HG03280 (cell line): ENCODE measurements around the gene IL36G.
"Not testable (repeated sequence)": the region's sequence is repeated elsewhere in the genome, so short reads cannot be mapped to it uniquely, and the experiment has no call there.

ENCODE experiments used
- ATAC-seq: cut with Tn5 transposase; IDR thresholded peaks from one replicate; pipeline ENCODE4 v1.9.1; 2021; ENCODE audit warnings: mild to moderate bottlenecking, moderate library complexity; ENCODE audit not compliant: unreplicated experiment

The IL36G gene

GRCh38 chr2:112977559-112978056 lies at the start of gene IL36G:
TSS of gene IL36G (plus strand) at chr2:112978006. CDS start at chr2:112978639, 633 bp downstream.
- ATAC-seq, result no peak

- ATAC-seq, result no peak
These were observed 44.5 kb upstream of the IL36G start for GRCh38 chr2:112933261-112933660.

GRCh38 chr2:112934117-112934516 lies 43.7 kb upstream of the IL36G start:
- ATAC-seq, result not testable (repeated sequence)

GRCh38 chr2:112936927-112937232 lies 40.9 kb upstream of the IL36G start:
- no peak for ATAC-seq

- ATAC-seq, result no peak
These were observed 38.9 kb upstream of the IL36G start for GRCh38 chr2:112938904-112939303.

- ATAC-seq, result no peak
These were observed 38.4 kb upstream of the IL36G start for GRCh38 chr2:112939425-112939824.

GRCh38 chr2:112940859-112941625 lies 36.8 kb upstream of the IL36G start:
- no peak for ATAC-seq

- peak; percentile 94 for ATAC-seq
These were observed 35.8 kb upstream of the IL36G start for GRCh38 chr2:112941753-112942653.

GRCh38 chr2:112942654-112943002 lies 35.2 kb upstream of the IL36G start:
- no peak for ATAC-seq

- ATAC-seq, result no peak
These were observed 32.8 kb upstream of the IL36G start for GRCh38 chr2:112944971-112945370.

- ATAC-seq, result no peak
These were observed 31.7 kb upstream of the IL36G start for GRCh38 chr2:112946086-112946485.

GRCh38 chr2:112947374-112947773 lies 30.4 kb upstream of the IL36G start:
- no peak for ATAC-seq

- no peak for ATAC-seq
These were observed 28.4 kb upstream of the IL36G start for GRCh38 chr2:112949456-112949855.

GRCh38 chr2:112954364-112954763 lies 23.4 kb upstream of the IL36G start:
- no peak for ATAC-seq

GRCh38 chr2:112957511-112957910 lies 20.3 kb upstream of the IL36G start:
- ATAC-seq, result no peak

- ATAC-seq, result no peak
These were observed 19.2 kb upstream of the IL36G start for GRCh38 chr2:112958428-112959108.

GRCh38 chr2:112959109-112959812 lies 18.5 kb upstream of the IL36G start:
- no peak for ATAC-seq

- ATAC-seq, result no peak
These were observed 17.5 kb upstream of the IL36G start for GRCh38 chr2:112960230-112960825.

GRCh38 chr2:112962308-112963175 lies 15.3 kb upstream of the IL36G start:
- ATAC-seq, result no peak
